Measurements from ENCODE around the gene PPP1R13B.
"Not testable (repeated sequence)": the region's sequence is repeated elsewhere in the genome, so short reads cannot be mapped to it uniquely, and the experiment has no call there.

PPP1R13B gene

DNA sequence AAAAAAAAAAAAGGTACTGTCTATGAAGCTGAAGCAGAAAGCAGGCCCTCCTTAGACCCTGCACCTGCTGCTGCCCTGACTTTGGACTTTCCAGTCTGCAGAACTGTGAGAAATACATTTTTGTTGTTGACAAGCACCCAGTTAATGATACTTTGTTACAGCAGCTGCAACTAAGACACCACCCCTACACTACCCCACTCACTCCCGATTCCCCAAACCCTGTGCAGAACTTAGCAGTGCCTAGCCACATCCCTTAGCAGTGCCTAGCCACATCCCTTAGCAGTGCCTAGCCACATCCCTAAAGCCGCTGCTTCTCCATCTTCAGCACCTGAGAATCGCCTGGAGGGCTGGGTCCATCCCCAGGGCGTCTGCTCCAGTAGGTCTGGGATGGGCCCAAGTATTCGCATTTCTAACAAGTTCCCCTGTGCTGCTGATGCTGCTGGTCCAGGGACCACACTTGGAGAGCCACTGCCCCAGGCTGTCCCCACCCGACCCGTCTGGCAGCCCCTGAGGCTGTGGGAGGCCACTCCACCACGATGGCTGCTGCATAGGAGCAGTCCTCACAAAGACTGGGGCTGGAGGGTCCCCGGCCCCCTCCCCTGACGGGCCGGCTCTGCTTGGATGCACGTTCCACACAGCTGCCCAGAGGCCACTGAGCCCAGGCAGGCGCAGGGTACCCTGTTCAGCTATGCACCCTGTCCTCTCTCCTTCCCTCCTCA is 10.8 kb upstream of the PPP1R13B start:
- DNase-seq (ENCODE audit: low spot score), result no peak

DNA sequence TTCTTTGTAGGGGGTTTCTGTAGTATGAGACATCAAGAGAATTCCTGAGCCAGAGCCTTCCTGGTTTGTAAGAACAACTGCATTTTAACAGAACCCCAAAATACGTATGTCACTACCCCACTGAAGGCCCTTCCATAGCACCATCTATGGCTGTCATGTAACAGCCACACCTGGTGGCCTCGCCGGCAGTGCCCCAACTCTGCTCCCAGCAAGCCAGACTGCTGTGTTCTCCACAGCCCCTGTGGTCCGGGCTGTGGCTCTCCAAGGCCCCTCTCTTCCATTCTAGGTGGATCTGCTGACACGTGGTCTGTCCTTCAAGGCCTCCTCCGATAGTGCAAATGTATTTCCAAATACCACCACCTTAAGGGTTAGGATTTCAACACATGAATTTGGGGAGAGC is 9.9 kb upstream of the PPP1R13B start:
- no peak for DNase-seq (ENCODE audit: low spot score)

DNA sequence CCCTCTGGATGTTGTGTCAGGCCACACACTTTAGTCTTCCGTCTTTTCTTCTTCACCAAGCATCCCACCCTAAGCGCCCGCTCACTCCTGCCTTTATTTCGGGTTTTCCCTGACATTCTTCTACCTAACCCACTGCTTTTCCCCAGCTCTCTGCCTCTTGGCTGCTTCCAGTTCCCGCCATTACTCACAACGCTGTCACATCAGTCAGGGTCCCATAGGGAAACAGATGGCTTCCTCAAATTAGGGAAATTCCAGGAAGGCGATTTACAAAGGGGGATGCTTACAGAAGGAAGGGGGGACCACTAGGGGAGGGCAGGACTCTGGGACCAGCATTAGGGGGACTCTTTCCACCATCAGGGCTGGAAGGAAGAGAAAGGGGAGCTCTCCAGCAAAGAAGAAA is 9.2 kb upstream of the PPP1R13B start:
- DNase-seq (ENCODE audit: low spot score), result no peak

DNA sequence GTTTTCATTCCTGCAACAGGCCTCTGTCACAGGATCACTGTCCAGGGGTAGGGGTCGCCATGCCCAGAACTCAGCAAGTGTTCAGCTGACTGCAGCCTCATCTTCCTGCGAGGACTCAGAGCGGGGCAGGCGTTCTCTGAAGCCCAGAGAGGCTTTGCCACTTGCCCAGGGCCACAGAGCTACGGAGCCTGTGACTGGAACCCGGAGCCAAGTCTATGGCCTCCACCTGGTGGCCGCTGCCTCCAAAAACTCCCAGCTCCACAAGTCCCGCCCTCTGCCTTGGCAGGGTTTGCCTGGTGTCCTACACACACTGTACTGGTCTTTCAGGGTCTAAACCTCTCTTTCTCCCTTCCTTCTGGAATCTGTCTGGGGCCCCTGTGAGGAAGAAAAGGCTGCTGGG is 8.7 kb upstream of the PPP1R13B start:
- no peak for DNase-seq (ENCODE audit: low spot score)

DNA sequence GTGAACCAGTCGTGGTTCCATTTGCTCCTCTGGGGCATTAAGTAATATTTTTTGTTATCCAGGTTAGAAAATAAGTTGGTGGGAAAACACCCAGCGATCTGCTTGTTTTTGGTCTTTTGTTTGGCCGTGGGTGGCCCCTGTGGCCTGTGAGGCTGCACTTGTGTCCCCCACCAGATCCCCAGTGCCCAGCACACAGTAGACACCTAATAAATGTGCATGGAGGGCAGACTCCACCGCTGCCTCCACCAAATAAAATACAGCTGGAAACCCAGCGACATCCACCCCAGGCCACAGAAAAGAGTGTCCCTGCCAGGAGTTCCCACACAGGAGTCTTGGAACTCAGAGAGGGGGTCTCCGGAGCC is 8.3 kb upstream of the PPP1R13B start:
- no peak for DNase-seq (ENCODE audit: low spot score)

DNA sequence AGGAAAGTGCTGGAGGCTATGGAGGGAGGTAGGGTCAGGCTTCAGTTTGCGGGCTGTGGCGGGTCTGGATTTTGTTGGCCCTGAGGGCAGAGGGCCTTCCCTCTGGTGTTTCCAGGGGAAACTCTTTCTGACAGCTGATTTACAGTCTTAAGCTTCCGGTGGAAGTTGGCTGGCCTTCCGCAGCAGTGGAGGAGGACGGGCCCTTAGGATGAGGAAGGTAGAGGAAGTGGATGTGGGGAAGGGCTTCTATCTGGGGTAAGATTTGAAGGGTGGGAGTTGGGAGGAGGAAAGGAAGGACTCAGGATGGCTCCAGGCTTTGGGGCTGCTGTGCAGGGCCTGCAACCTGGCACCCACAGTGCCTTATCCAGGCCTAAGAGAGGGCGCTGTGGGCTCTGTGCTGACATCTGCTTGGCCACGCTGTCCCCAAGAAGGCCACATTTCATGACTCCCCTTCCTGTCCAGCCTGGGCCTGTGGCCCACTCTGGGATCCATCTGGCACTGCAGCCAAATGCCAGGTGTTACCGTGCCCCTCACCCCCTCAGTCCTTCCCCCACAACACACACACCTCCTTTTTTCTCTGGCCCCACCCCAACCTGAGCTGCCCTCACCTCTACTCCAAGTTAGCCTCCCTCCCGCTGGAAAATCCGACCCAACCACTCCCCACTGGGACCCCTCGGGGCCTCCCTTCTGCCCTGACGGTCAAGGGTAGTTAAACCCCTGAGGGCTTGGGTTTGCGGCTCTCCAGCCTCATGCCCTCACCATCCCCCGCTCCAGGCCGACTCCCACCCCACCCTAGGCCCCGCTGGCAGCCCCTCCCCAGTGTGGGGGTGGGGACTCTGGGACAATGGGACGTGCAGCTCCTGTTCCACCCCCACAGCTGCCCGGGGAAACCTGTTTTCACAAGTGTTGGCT is 7.7 kb upstream of the PPP1R13B start:
- no peak for DNase-seq (ENCODE audit: low spot score)

DNA sequence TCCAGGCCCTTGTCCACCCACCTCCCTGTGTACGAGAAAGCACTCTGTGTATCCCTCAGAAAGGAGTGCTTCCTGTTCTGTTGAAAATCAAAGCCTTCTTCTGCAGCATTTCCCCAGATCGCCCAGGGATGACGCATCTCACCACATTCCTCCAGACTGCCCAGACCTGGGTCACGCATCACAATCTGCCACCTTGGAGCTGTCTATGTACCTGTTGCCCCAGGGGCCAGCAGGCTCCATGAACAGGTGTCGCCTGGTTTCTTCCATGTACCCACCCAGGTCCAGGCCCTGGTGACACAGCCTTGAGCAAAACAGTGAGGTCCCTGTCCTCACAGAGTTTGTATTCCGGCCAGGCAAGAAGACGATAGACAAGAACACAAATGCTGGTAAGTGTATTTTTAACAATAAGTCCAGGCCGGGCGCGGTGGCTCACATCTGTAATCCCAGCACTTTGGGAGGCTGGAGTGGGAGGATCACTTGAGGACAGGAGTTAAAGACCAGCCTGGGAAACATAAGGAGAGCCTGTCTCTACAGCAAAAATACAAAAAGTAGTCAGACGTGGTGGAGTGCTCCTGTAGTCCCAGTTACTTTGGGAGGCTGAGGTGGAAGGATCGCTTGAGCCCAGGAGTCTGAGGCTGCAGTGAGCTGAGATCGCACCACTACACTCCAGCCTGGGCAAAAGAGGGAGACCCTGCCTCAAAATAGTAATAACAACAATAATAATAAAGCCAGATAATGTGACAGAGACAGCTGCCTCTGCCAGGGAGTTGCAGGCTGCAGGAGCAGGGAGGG is 6.8 kb upstream of the PPP1R13B start:
- no peak for DNase-seq (ENCODE audit: low spot score)

DNA sequence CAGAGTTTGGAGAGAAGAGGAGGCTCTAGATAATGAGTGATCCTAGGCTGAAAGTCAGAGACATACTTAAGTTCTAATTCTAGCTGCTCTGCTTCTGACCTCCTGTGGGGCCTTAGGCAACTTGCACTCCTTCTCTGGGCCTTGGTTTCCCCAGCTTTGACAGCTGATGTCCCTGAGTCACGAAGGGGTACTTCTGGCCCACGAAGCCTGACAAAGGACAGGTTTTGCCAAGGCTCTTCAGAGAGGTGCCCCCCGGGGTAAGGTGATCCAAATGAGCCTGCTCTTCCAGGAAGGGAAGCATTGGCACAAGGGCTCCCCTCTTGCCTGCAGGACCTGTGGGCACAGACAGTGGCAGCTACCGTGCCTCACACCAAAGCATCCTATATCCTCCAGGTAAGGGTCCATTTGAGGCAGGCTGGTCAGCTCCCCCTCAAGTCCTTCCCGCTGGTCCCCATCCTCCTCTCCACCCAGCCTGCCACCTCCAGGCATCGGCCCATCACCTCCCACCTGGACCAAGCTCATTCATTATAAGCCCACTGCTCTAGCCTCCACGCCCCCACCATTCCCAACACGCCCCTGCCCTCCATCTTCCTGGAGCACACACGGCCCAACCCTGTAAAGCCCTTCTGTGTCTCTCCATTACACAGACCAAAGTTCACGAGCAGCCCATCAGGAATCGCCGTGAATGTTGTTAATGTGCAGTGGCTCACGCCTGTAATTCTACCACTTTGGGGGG is 1.9 kb upstream of the PPP1R13B start:
- no peak for DNase-seq (ENCODE audit: low spot score)

DNA sequence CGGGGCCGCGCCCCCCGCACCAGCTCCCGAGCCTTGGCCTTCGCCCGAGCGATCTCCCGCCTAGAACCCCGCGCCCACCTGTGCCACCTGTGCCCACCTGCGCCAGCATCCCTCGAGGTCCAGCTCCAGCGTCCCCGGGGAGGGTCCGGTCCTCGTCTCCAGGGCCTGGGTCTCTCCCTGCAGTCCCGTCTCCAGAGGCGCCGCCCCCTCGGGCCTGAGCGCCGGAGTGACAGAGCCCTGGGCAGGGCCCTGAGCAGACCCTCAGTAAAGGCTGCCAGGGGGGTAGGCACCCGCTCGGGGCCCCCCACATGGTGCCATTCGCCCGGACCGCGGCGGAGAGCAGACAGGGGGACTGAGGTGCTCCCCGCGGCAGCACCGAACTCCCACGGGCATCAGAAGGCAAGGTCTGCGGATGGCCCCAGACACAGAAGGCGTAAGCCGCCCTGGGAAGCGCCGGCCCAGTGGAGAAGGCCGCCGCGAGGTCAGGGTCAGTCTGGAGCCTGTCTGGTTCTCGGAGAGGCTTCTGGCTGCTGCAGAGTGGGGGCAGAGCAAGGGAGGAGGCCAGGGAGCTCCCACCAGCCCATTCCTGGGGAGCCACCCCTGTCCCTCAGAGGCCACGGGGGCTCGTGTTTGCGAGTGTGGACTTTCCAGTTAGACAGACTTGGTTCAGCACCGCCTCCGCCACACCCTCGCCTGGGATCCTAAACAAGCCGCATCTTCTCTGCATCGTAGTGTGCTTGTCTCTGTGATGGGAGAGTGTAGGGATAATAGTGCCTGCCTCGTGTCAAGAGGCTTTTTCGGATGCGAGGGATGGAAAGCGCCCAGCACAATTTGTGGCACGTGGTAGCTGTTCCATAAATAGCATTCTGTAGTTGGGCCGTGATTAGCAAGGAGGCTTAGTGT is 1.1 kb upstream of the PPP1R13B start:
- DNase-seq (ENCODE audit: low spot score), result no peak

DNA sequence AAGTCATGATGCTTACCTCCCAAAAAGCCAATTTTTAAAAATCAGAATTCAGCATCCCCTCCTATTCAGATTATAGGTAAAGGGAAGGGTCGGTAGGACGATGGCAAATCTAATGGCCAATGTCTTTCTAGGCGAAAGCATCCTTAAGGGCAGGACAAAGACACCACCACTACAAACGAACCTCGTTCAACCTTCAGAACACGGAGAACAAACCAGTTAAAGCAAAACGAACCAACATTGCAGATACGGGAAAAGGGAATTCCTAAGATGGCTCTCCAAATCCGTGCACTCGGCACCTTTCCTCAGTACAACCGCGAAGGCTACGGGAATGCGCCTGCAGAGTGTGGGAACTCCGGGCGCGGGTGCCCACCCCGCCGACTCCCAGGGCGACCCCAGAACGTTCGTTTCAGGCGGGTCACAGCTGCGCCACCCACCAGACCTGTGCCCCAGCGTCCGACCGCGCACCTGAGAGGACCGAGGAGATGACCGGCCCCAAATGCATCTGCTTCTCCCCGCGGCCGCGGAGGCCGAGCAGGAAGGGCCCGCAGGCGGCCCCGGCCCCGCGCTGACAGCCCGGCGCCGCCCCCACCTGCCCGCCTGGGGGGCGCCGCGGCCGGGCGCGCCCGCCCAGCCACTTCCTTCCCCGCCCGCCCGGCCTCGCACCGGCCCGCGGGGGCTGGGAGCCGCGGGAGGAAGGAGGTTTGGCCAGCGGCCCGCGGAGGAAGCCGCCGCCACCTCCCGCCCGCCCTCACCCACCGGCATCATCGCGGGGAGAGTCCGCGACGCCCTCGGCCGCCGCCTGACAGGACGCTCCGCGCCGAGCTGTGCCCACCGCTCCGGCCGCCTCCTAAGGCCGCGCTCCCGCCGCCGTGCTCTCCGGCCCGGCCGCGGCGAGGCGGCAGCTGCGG is 578 bp downstream of the PPP1R13B start:
- peak; percentile 9 for DNase-seq (ENCODE audit: low spot score)

DNA sequence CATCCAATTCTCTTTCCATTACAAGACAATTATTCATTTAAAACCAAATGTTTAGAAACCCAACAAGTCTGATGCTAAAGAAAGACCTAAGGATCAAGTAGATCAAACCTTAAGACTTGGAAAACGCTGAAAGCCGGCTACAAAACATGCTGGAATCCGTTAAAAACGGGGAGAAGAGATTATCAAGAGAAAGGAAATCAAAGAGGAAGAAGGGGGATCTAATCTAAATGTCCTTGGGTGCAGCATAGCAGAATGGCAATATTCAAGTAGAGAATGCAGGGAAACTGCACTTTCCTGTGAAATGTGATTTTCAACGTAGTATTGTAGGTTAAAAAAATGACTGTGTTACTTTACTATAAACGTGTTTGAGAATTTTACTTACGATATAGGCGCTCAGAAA is 1.3 kb downstream of the PPP1R13B start:
- DNase-seq (ENCODE audit: low spot score), result no peak

DNA sequence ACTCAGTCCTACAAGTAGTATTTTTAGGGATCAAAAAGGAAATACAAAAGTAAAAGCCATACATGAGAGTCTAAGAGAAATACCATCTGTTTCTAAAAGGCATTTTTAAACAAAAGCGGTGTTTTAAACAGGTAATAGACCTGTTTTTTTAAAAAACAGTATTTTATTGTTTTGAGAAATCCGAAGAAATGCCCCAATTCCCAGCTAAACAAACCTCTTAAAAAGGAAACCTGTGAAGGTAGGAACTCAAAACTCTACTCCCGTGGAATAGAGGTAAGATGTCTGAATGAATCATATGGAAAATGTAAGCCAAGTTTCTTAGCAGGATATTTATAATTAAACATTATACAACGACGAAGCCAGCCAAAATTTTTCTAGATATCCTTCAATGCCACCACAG is 2.0 kb downstream of the PPP1R13B start:
- DNase-seq (ENCODE audit: low spot score), result no peak

DNA sequence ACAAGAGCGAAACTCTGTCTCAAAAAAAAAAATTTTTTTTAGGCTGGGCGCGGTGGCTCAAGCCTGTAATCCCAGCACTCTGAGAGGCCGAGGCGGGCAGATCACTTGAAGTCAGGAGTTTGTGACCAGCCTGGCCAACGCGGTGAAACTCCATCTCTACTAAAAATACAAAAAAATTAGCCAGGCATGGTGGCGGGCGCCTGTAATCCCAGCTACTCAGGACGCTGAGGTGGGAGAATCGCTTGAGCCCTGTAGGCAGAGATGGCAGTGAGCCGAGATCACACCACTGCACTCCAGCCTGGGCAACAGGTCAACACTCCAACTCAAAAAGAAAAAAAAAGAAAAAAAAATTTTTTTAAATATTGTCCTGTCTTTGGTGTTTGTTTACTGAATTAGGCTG is 6.1 kb downstream of the PPP1R13B start:
- not testable (repeated sequence) for DNase-seq (ENCODE audit: low spot score)

DNA sequence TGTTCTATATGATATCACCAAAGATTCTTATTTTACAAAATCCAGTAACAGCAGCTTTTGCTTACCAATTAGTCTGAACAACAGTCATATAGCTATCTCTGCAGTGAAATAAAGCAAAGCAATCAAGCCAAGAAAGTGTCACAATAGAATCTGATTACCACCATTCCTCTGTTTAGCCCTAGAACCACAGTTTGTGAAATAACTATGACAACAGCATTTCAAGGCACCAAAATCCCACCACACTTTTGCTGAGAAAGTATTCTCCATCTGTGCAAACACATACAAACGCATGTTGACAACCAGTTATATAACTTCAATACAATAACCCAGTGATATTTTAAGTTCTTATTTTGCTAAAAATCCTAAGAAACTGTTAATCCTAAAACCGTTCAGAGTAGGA is 7.4 kb downstream of the PPP1R13B start:
- no peak for DNase-seq (ENCODE audit: low spot score)

DNA sequence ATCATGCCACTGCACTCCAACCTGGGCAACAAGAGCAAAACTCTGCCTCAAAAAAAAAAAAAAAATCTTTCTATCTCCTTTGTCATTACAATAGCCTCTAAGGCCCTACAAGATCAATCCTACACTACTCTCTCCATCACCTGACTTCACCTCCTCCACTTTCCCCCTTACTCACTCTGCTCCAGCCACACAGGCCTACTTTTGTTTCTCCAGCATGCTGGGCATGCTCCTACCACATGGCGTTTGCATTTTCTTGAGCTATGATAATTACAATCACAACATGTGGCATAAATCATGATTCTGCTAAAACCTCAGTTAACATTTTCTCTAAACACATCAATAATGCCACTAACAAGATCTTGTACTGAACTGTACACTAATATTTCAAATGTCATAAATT is 7.8 kb downstream of the PPP1R13B start:
- DNase-seq (ENCODE audit: low spot score), result no peak

DNA sequence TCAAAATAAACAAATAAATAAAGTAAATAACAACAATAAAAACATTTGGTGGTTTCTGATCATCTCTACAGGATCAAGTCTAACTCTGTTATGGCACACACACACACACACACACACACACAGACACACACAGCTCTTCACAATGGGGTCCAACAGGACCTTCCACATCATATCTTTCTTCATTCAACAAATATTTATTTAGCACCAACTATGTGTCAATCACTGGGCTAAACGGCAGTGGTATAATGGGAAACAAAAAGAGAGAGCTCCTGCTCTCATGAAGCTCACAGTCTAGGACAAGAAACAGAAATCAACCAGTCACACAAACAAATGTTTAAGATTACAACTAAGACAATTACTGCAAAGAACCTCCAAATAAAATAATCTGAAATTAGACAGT is 9.3 kb downstream of the PPP1R13B start:
- no peak for DNase-seq (ENCODE audit: low spot score)

DNA sequence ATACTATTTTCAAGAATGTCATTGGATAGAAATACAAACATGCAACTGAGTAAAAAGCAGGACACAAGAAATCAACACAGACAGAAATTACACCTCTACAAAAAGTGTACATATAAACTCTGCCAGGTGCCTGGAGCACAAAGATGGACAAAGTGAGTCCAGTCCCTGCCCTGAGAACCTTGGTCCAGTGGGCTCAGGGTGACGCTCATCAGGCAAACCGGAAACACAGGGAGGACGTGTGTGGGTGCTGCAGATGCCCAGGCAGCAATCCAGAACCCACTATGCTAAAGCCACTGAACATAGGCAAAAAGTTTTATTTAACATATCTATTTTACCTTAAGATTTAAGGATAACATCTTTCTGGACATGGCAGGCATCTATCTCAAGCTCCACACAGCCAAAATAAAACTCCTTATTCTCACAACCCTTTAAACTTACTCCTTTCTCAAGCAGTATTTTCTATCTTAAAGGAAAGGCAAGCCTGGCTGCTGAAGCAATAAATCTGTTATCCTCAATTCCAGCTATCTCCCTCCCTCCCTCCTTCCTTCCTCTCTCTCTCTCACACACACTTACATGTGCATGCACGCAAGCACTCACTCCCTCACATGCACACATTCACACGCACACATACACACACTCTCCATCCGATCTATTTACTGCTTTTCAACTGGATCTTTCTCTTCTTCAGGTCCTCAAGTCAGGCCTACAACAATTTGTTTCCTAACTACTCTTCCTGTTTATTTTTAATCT is 10.2 kb downstream of the PPP1R13B start:
- no peak for DNase-seq (ENCODE audit: low spot score)

DNA sequence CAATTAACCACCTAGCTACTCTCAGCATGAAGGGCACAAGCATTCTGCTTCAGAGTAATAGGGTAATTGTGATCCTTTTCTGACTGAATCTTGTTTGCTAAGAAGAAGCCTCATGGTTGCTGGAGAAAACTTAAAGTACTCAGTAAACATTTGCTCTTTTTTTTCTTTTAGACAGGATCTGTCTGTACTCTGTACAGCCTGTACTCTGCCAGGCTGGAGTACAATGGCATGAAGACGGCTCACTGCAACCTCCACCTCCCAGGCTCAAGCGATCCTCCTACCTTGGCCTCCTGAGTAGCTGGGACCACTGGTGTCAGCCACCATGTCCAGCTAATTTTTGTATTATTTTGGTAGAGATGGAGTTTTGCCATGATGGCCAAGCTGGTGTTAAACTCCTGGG is 12.4 kb downstream of the PPP1R13B start:
- no peak for DNase-seq (ENCODE audit: low spot score)

DNA sequence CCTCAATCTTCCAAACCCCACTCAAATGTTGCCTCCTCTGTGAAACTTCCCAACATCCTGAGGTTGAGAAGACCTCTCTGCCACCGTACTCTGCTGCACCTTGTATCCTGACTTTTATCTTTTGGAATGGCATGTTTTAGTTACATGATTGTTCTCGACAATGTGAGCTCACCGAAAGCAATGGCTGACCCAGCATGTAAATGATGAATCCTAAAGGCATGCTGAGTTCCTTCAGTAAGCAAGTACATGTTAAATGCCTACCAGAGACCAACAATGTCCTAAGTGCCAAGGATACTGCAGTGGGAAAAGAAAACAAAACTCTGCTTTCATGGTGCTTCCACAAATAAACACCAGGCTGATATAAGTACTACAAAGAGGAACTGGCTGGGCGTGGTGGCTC is 13.7 kb downstream of the PPP1R13B start:
- no peak for DNase-seq (ENCODE audit: low spot score)
